T-helper 17 cell (primary cell): ENCODE measurements around the gene XYLB. TPM values are rescaled to one million over a fixed set of nuclear protein-coding genes. Genes with fewer than 3 reads are reported as not detected.

Source experiments
- ATAC-seq: fragments of 150-1000 bp; cut with Tn5 transposase; 2 replicates; pipeline ENCODE4 v1.10.0; 2021; ENCODE audit warnings: mild to moderate bottlenecking, moderate library complexity
- DNase-seq, 3 donors: peaks; one replicate each; pipeline versions ENCODE4 v3.0.0 to v3.0.0-alpha.2; 2020 to 2021
- H3K9me3 ChIP-seq: one replicate; pipeline ENCODE4 v1.7.0; 2013; ENCODE audit warnings: low read length, mild to moderate bottlenecking; ENCODE audit not compliant: control insufficient read depth, poor library complexity, severe bottlenecking
- H3K27ac Mint-ChIP-seq: one replicate; pipeline ENCODE4 v1.8.0; 2022; ENCODE audit warnings: mild to moderate bottlenecking, moderate library complexity, mixed read lengths
- H3K27me3 Mint-ChIP-seq: one replicate; pipeline ENCODE4 v1.8.0; 2022; ENCODE audit warnings: mixed read lengths
- H3K36me3 Mint-ChIP-seq: one replicate; pipeline ENCODE4 v1.8.0; 2022; ENCODE audit warnings: low read depth, mixed read lengths
- H3K4me1 Mint-ChIP-seq: one replicate; pipeline ENCODE4 v1.8.0; 2022; ENCODE audit warnings: mild to moderate bottlenecking, mixed read lengths
- H3K4me3 Mint-ChIP-seq: one replicate; pipeline ENCODE4 v1.8.0; 2022; ENCODE audit warnings: mild to moderate bottlenecking, moderate library complexity, mixed read lengths
- total RNA-seq, 4 donors: library from RNA in 2 of 4; stranded (reverse) in 2 of 4; gene quantifications; one replicate each; pipeline ENCODE4 v1.2.3 and lab custom pipeline; 2022 to 2026

XYLB gene
- total RNA-seq, 2 donors from 2014 or later: 0.75 to 2.8 TPM

- H3K27me3 Mint-ChIP-seq: no peaks in the 10 kb centered on the region
- no peaks in the 10 kb centered on the region for H3K9me3 ChIP-seq
- peaks cover 14% of the 10 kb centered on the region for H3K4me1 Mint-ChIP-seq
- H3K36me3 Mint-ChIP-seq: peaks cover 7% of the 10 kb centered on the region
- ATAC-seq (no peak), DNase-seq (no peak)
- H3K27ac Mint-ChIP-seq: no peak overlapping the region
- no peak overlapping the region for H3K4me3 Mint-ChIP-seq
Observed at GRCh38 chr3:38361496-38361895, 14.9 kb downstream of the XYLB start.

DNA sequence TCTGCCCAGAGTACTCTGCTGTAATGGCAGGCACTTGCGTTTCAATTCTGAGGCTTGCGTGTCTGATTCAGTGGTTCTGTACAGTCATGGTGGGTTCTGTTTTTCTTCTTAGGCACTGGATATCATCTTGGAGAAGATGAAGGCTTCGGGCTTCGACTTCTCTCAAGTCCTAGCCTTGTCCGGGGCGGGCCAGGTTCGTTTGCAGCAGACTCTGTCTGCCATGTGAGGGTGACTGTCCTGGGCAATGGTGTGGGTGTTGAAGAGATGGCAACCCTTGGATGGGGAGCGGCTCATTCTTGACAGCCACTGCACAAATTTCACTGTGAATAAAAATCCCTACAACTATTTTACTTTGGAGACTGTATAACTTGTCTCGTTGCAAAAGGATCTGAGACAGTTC, 16.2 kb downstream of the XYLB start:
- H3K4me3 Mint-ChIP-seq: no peak overlapping the region
- no peaks in the 10 kb centered on the region for H3K9me3 ChIP-seq
- peaks cover 14% of the 10 kb centered on the region for H3K4me1 Mint-ChIP-seq
- DNase-seq (no peak), ATAC-seq (no peak)
- peak overlapping the region; percentile 51 for H3K27ac Mint-ChIP-seq
- H3K36me3 Mint-ChIP-seq: peaks cover 7% of the 10 kb centered on the region
- no peaks in the 10 kb centered on the region for H3K27me3 Mint-ChIP-seq

DNA sequence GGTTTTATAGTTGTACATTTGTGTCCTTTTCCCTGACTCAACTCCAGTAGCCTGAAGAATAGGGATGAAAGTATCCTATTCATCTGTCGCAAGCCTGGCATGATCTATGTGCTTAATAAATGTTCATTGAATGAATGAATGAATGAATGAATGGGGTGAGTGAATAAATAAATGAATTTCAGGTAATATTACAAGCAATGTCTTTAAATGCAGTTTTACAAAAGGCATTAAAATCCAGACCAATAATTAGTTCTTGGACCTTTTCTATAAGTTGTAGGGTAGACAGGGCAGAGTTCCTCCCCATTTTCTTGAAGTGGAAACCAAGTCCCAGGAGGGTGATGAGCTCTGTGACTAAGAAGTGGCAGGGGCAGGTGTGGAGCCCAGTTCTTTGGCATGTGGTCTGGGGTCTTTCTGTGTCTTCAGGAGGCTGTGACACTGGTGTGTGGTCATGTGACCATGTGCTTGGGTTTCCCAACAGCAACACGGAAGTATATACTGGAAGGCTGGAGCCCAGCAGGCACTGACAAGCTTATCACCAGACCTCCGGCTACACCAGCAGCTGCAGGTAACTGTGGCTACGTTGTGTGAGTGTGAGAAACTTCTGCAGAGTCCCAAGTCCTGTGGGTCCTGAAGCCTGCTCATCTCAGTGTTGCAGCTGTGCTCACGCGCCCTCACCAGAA, 18.3 kb downstream of the XYLB start:
- no peak for ATAC-seq
- no peak for DNase-seq
- no peaks in the 10 kb centered on the region for H3K9me3 ChIP-seq
- peaks cover 14% of the 10 kb centered on the region for H3K4me1 Mint-ChIP-seq
- H3K27ac Mint-ChIP-seq: peak overlapping the region; percentile 54
- H3K27me3 Mint-ChIP-seq: no peaks in the 10 kb centered on the region
- H3K4me3 Mint-ChIP-seq: no peak overlapping the region
- peaks cover 7% of the 10 kb centered on the region for H3K36me3 Mint-ChIP-seq

DNA sequence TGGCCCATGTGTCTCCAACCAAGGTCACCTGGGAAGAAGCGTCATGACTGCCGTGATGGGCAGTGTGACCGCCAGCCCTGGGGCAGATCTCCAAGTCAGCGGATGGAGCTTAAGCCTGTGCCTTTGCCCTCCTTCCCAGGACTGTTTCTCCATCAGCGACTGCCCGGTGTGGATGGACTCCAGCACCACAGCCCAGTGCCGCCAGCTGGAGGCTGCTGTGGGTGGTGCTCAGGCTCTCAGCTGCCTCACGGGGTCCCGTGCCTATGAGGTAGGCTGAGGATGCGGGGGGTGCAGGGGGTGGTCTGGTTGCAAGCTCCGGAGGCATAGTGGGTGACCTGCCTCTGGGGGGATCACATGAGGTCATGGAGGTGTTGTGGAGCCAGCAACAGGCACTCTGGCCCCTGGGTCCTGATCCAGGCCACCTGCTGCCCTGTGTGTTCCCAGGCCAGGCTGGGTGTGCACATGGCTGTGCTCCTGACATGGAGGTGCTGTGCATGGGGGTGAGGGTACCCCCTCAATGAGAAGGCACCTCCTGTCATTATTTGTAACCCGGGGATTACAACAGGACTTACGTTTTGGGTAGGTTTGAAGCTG, 19.0 kb downstream of the XYLB start:
- Mint-ChIP-seq H3K4me1 (peaks cover 17% of the 10 kb centered on the region), H3K27ac (no peak overlapping the region), H3K4me3 (no peak overlapping the region), H3K36me3 (peaks cover 7% of the 10 kb centered on the region), H3K27me3 (no peaks in the 10 kb centered on the region)
- ATAC-seq: no peak
- DNase-seq: no peak
- H3K9me3 ChIP-seq: no peaks in the 10 kb centered on the region

GRCh38 chr3:38366082-38366481, 19.5 kb downstream of the XYLB start:
- ATAC-seq: no peak
- Mint-ChIP-seq H3K4me3 (no peak overlapping the region), H3K27me3 (no peaks in the 10 kb centered on the region), H3K36me3 (peaks cover 7% of the 10 kb centered on the region), H3K4me1 (peaks cover 17% of the 10 kb centered on the region), H3K27ac (no peak overlapping the region)
- H3K9me3 ChIP-seq: no peaks in the 10 kb centered on the region
- no peak for DNase-seq

GRCh38 chr3:38367779-38368178, 21.2 kb downstream of the XYLB start:
- Mint-ChIP-seq H3K27ac (no peak overlapping the region), H3K27me3 (no peaks in the 10 kb centered on the region), H3K4me1 (peaks cover 16% of the 10 kb centered on the region), H3K36me3 (peaks cover 7% of the 10 kb centered on the region), H3K4me3 (no peak overlapping the region)
- ATAC-seq: no peak
- no peaks in the 10 kb centered on the region for H3K9me3 ChIP-seq
- no peak for DNase-seq

DNA sequence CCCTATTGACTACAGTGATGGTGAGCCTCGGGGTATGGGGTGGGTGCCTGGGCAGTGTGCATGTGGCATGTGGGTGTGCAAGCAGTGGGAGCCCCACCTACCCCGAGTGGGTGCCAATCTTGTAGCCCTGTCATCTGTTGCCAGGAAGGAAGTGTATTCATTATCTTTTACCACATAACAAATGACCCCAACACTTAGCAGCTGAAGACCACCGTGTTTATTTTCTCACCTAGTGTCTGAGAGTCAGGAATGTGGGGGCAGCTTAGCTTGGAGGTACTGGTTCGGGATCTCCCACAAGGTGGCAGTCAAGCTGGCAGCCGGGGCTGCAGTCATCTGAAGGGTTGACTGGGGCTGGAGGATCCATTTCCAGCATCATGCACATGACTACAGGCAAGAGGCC, 21.7 kb downstream of the XYLB start:
- no peak for DNase-seq
- H3K9me3 ChIP-seq: no peaks in the 10 kb centered on the region
- no peak for ATAC-seq
- H3K4me3 Mint-ChIP-seq: no peak overlapping the region
- H3K36me3 Mint-ChIP-seq: peaks cover 7% of the 10 kb centered on the region
- H3K27ac Mint-ChIP-seq: no peak overlapping the region
- peaks cover 21% of the 10 kb centered on the region for H3K4me1 Mint-ChIP-seq
- H3K27me3 Mint-ChIP-seq: no peaks in the 10 kb centered on the region

GRCh38 chr3:38369186-38369585, 22.6 kb downstream of the XYLB start:
- DNase-seq (no peak), ATAC-seq (no peak)
- Mint-ChIP-seq H3K36me3 (peaks cover 3% of the 10 kb centered on the region), H3K27ac (no peak overlapping the region), H3K4me1 (peaks cover 25% of the 10 kb centered on the region), H3K4me3 (no peak overlapping the region), H3K27me3 (no peaks in the 10 kb centered on the region)
- H3K9me3 ChIP-seq: no peaks in the 10 kb centered on the region

DNA sequence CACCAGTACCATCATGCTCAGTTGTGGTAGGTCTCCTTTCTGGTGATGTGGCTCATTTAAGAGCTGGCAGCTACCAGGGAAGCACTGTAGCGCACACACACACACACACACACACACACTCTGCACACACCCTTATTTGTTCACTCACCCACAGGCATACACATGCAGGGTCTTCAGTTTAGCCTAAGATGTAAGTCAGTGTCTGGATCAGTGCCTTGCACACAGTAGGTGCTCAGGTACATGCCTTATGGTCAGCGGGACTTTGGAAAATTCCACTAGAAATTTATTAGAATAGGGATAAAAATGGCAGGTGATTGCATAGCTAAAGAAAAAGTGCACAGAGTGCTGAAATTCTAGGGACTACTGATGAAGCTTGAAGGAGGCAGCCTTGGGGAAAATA, 23.6 kb downstream of the XYLB start:
- no peak for DNase-seq
- Mint-ChIP-seq H3K4me1 (peaks cover 27% of the 10 kb centered on the region), H3K36me3 (no peaks in the 10 kb centered on the region), H3K27me3 (no peaks in the 10 kb centered on the region), H3K27ac (no peak overlapping the region), H3K4me3 (no peak overlapping the region)
- no peak for ATAC-seq
- H3K9me3 ChIP-seq: no peaks in the 10 kb centered on the region

DNA sequence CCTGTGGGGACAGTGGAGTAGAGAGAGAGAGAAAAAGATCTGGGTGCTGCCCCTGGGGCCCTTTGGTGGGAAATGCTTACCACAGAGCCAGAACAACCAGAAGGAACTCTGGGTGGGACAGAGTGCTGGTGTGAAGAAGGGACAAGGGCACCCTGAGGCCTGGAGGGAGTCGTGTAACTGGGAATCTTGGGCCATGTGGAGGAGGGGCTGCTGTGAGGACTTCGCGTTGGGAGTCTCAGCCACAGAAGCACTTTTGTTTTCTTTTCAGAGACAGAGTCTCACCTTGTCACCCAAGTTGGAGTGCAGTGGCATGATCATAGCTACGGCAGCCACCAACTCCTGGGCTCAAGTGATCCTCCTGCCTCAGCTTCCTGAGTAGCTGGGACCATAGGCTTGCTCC, 24.3 kb downstream of the XYLB start:
- Mint-ChIP-seq H3K4me1 (peaks cover 29% of the 10 kb centered on the region), H3K27ac (no peak overlapping the region), H3K27me3 (no peaks in the 10 kb centered on the region), H3K36me3 (no peaks in the 10 kb centered on the region), H3K4me3 (no peak overlapping the region)
- DNase-seq (no peak), ATAC-seq (no peak)
- H3K9me3 ChIP-seq: no peaks in the 10 kb centered on the region

- H3K4me1 Mint-ChIP-seq: peaks cover 29% of the 10 kb centered on the region
- ATAC-seq: no peak
- H3K9me3 ChIP-seq: no peaks in the 10 kb centered on the region
Observed at GRCh38 chr3:38371541-38372213, 25.1 kb downstream of the XYLB start.

GRCh38 chr3:38372214-38372601, 25.6 kb downstream of the XYLB start:
- ATAC-seq: no peak
- no peaks in the 10 kb centered on the region for H3K36me3 Mint-ChIP-seq
- no peak for DNase-seq
- H3K4me1 Mint-ChIP-seq: peaks cover 29% of the 10 kb centered on the region
- H3K4me3 Mint-ChIP-seq: no peak overlapping the region
- H3K27ac Mint-ChIP-seq: no peak overlapping the region
- no peaks in the 10 kb centered on the region for H3K27me3 Mint-ChIP-seq
- H3K9me3 ChIP-seq: no peaks in the 10 kb centered on the region

More at GRCh38 chr3:38371541-38372213, 25.1 kb downstream of the XYLB start:
- no peaks in the 10 kb centered on the region for H3K27me3 Mint-ChIP-seq
- H3K36me3 Mint-ChIP-seq: no peaks in the 10 kb centered on the region
- no peak overlapping the region for H3K27ac Mint-ChIP-seq
- DNase-seq: no peak
- H3K4me3 Mint-ChIP-seq: no peak overlapping the region

DNA sequence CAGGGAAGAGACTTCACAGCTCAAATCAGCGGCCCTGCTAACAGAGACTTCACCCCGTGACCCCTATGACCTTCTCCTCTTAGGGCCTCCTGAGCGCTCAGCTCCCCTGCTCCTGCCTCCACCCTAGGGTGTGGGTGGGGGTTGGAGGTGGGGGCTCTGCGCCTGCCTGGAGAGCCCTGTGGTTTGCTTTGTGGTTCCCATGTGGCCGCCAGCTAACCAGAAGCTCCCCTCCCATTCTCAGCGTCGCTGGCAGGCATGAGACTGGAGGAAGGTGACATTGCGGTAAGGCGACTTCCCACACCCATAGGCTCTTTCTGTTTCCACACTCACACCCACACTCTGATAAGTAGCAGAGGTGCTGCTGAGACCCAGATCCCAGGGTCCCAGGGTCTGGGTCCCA, 27.6 kb downstream of the XYLB start:
- DNase-seq (no peak), ATAC-seq (peak; percentile 72)
- no peaks in the 10 kb centered on the region for H3K9me3 ChIP-seq
- peak overlapping the region; percentile 73 for H3K4me3 Mint-ChIP-seq
- no peaks in the 10 kb centered on the region for H3K36me3 Mint-ChIP-seq
- no peaks in the 10 kb centered on the region for H3K27me3 Mint-ChIP-seq
- H3K27ac Mint-ChIP-seq: peak overlapping the region; percentile 80
- peaks cover 32% of the 10 kb centered on the region for H3K4me1 Mint-ChIP-seq

DNA sequence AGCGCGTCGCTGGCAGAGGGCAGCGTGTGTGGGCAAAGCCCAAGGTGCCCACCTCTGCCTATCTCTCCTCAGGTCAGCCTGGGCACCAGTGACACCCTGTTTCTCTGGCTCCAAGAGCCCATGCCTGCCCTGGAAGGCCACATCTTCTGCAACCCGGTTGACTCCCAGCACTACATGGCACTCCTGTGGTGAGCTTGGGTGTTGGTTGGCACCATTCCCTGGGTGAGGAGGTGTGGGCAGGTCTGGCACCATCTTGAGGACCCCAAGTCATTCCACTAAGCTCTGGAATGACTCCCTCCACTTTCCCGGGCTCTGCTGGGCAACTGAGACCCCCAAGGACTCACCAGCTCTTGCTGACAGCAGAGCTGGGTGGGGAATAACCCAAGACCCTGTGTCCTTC, 28.5 kb downstream of the XYLB start:
- no peaks in the 10 kb centered on the region for H3K36me3 Mint-ChIP-seq
- DNase-seq: no peak
- peaks cover 32% of the 10 kb centered on the region for H3K4me1 Mint-ChIP-seq
- H3K9me3 ChIP-seq: no peaks in the 10 kb centered on the region
- no peak overlapping the region for H3K4me3 Mint-ChIP-seq
- no peaks in the 10 kb centered on the region for H3K27me3 Mint-ChIP-seq
- H3K27ac Mint-ChIP-seq: peak overlapping the region; percentile 49
- no peak for ATAC-seq
